ENCODE measurements around the gene BACE2.

GRCh38 chr21:41207401-41208375, 39.7 kb downstream of the BACE2 start:
- TF ChIP-seq POLR2A (IDR thresholded peaks at IDR 0.05) (no peak), CTCF (IDR thresholded peaks at IDR 0.05) (no peak)

Measured in right lobe of liver (tissue), 4 donors.